H1 (cell line): Measurements from ENCODE around the gene ARHGEF4.

ENCODE experiments used
- CTCF ChIP-seq, 3 experiments: IDR thresholded peaks; 1 replicate in 2 of 3; 2 replicates in 1 of 3; pipeline versions ENCODE4 v1.5.1 to v1.6.1; 2011; ENCODE audit warnings: low read length in 3 of 3, mild to moderate bottlenecking in 3 of 3, inconsistent platforms in 2 of 3, low read depth in 1 of 3, moderate library complexity in 1 of 3; ENCODE audit not compliant: insufficient read depth in 1 of 3; ENCODE audit errors: control extremely low read depth in 1 of 3
- JUN ChIP-seq: IDR thresholded peaks from 2 replicates; pipeline ENCODE4 v1.6.1; 2011; ENCODE audit warnings: low read depth, mild to moderate bottlenecking, improper control_type of control experiment, low read length
- POLR2AphosphoS5 ChIP-seq: IDR thresholded peaks from 2 replicates; pipeline ENCODE4 v1.6.1; 2011; ENCODE audit warnings: low read depth, low read length
- TAF1 ChIP-seq: IDR thresholded peaks from 2 replicates; pipeline ENCODE4 v1.6.1; 2011; ENCODE audit warnings: mild to moderate bottlenecking, low read depth, low read length

GRCh38 chr2:131022731-131023130 lies 186.0 kb downstream of the ARHGEF4 start:
- TF ChIP-seq CTCF (IDR thresholded peaks at IDR 0.05; ENCODE audit: control extremely low read depth in 1 of 3, insufficient read depth in 1 of 3, low read depth in 1 of 3, low read length in 3 of 3) (no peak), POLR2AphosphoS5 (no peak), TAF1 (no peak), JUN (no peak)
